NCI-H524 treated with DMSO at 0.1 percent for 48 hours (cell line): ENCODE measurements around the gene GPR137B.
"Not testable (repeated sequence)": the region's sequence is repeated elsewhere in the genome, so short reads cannot be mapped to it uniquely, and the experiment has no call there.

Experiments
- DNase-seq: peaks from one replicate; lab custom pipeline; 2025; lab: John Stamatoyannopoulos, UW

The GPR137B gene

GRCh38 chr1:236161230-236161629 lies 18.9 kb downstream of the GPR137B start:
- DNase-seq = no peak

- DNase-seq = not testable (repeated sequence)
Observed at GRCh38 chr1:236161755-236162154, 19.4 kb downstream of the GPR137B start.

- no peak for DNase-seq
Observed at GRCh38 chr1:236163463-236164153, 21.3 kb downstream of the GPR137B start.

GRCh38 chr1:236164273-236164672 lies 21.9 kb downstream of the GPR137B start:
- DNase-seq = no peak

GRCh38 chr1:236165238-236165981 lies 23.1 kb downstream of the GPR137B start:
- DNase-seq = no peak

GRCh38 chr1:236166041-236166440 lies 23.7 kb downstream of the GPR137B start:
- DNase-seq = no peak

- no peak for DNase-seq
Observed at GRCh38 chr1:236167154-236167553, 24.8 kb downstream of the GPR137B start.

GRCh38 chr1:236167578-236167977 lies 25.2 kb downstream of the GPR137B start:
- no peak for DNase-seq

- no peak for DNase-seq
Observed at GRCh38 chr1:236168716-236169429, 26.5 kb downstream of the GPR137B start.

- DNase-seq = no peak
Observed at GRCh38 chr1:236172041-236172579, 29.8 kb downstream of the GPR137B start.

- no peak for DNase-seq
Observed at GRCh38 chr1:236173174-236173767, 30.9 kb downstream of the GPR137B start.

GRCh38 chr1:236175642-236176336 lies 33.5 kb downstream of the GPR137B start:
- no peak for DNase-seq

- no peak for DNase-seq
Observed at GRCh38 chr1:236176337-236177336, 34.3 kb downstream of the GPR137B start.

- DNase-seq = no peak
Observed at GRCh38 chr1:236179634-236180033, 37.3 kb downstream of the GPR137B start.

GRCh38 chr1:236181059-236181458 lies 38.7 kb downstream of the GPR137B start:
- no peak for DNase-seq

- DNase-seq = no peak
Observed at GRCh38 chr1:236185687-236186086, 43.3 kb downstream of the GPR137B start.

- DNase-seq = not testable (repeated sequence)
Observed at GRCh38 chr1:236186471-236186870, 44.1 kb downstream of the GPR137B start.

- DNase-seq = not testable (repeated sequence)
Observed at GRCh38 chr1:236188084-236188483, 45.7 kb downstream of the GPR137B start.

- DNase-seq = no peak
Observed at GRCh38 chr1:236193184-236193583, 50.8 kb downstream of the GPR137B start.

GRCh38 chr1:236200925-236201324 lies 58.6 kb downstream of the GPR137B start:
- DNase-seq = no peak
